Panc1 (cell line): Measurements from ENCODE around the gene MXRA8. TPM values are rescaled to one million over a fixed set of nuclear protein-coding genes. Genes with fewer than 3 reads are reported as not detected.
A peak's percentile ranks its signal among the peaks of the same experiment; 100 is the strongest.

Experiments used
- ATAC-seq: fragments of 200-7000 bp; cut with Tn5 transposase; 2 replicates; pipeline ENCODE4 v1.9.1; 2020; ENCODE audit warnings: mild to moderate bottlenecking, moderate library complexity
- BruUV-seq: library from RNA; stranded (reverse); fragments of 400-500 nt; replicated peaks from 2 replicates; lab custom pipeline; 2021; lab: Mats Ljungman, UMichigan
- CTCF ChIA-PET: fragments of 300-600 bp; sonication (Branson Sonifier 250); formaldehyde crosslinking; loops from one replicate; lab custom pipeline; 2022; ENCODE audit warnings: antibody characterized with exemption; lab: Charles Lee
- POLR2A ChIA-PET: fragments of 300-600 bp; sonication (Branson Sonifier 250); formaldehyde crosslinking; loops from one replicate; lab custom pipeline; 2022; ENCODE audit warnings: antibody characterized with exemption; lab: Charles Lee
- DNase-seq: peaks from one replicate; pipeline ENCODE4 v3.0.0-alpha.2; 2010; ENCODE audit warnings: low read depth, low spot score
- H3K27ac ChIP-seq: 2 replicates; pipeline ENCODE4 v1.5.1; 2011; ENCODE audit warnings: mild to moderate bottlenecking, low read length, inconsistent platforms
- H3K27me3 ChIP-seq: fragments of 200-500 bp; sonication (Bioruptor generic); 2 replicates; pipeline ENCODE4 v1.6.0; 2014; ENCODE audit warnings: low read length, inconsistent platforms; ENCODE audit not compliant: control insufficient read depth, insufficient read depth
- H3K36me3 ChIP-seq: fragments of 200-500 bp; sonication (Bioruptor generic); 2 replicates; pipeline ENCODE4 v1.5.1; 2014; ENCODE audit warnings: inconsistent platforms, mild to moderate bottlenecking, low read length, moderate library complexity; ENCODE audit not compliant: control insufficient read depth, insufficient read depth
- H3K4me1 ChIP-seq: 2 replicates; pipeline ENCODE4 v1.5.1; 2011; ENCODE audit warnings: inconsistent platforms, mild to moderate bottlenecking, low read length, moderate library complexity; ENCODE audit not compliant: control insufficient read depth, insufficient read depth
- H3K4me3 ChIP-seq, 2 experiments: 2 replicates each; pipeline ENCODE4 v1.5.1; 2011 to 2012; ENCODE audit warnings: low read depth in 2 of 2, low read length in 2 of 2, mild to moderate bottlenecking in 2 of 2, inconsistent platforms in 1 of 2, moderate library complexity in 1 of 2
- H3K9me3 ChIP-seq: fragments of 200-500 bp; sonication (Bioruptor generic); 2 replicates; pipeline ENCODE4 v1.5.1; 2014; ENCODE audit warnings: low read depth, mild to moderate bottlenecking, inconsistent platforms, low read length, moderate library complexity; ENCODE audit not compliant: control insufficient read depth, insufficient read depth
- CTCF ChIP-seq: fragments of 450-650 bp; IDR thresholded peaks from 2 replicates; pipeline ENCODE4 v1.5.1; 2017; ENCODE audit warnings: mild to moderate bottlenecking
- POLR2AphosphoS5 ChIP-seq: IDR thresholded peaks from 2 replicates; pipeline ENCODE4 v1.6.1; 2012; ENCODE audit warnings: mild to moderate bottlenecking, low read depth, low read length, moderate library complexity
- REST ChIP-seq, 2 experiments: IDR thresholded peaks; 2 replicates each; pipeline ENCODE4 v1.6.1; 2011 to 2012; ENCODE audit warnings: low read depth in 2 of 2, control low read depth in 1 of 2, low read length in 1 of 2, mild to moderate bottlenecking in 1 of 2, moderate library complexity in 1 of 2; ENCODE audit not compliant: insufficient read depth in 1 of 2
- SIN3A ChIP-seq: IDR thresholded peaks from 2 replicates; pipeline ENCODE4 v1.6.1; 2012; ENCODE audit warnings: low read depth, mild to moderate bottlenecking, low read length, moderate library complexity, borderline replicate concordance; ENCODE audit not compliant: insufficient read depth
- TCF7L2 ChIP-seq: IDR thresholded peaks from 2 replicates; pipeline ENCODE4 v1.6.1; 2011; ENCODE audit warnings: mild to moderate bottlenecking, low read depth, low read length, inconsistent platforms
- in situ Hi-C: cut with HindIII; loops from 2 replicates; pipeline ENCODE4 v1.10.0; 2016; ENCODE audit warnings: low sequenced_read_pairs, low pct_unique_long_range_greater_than_20kb
- intact Hi-C: fragments of 100-400 bp; cut with micrococcal nuclease; formaldehyde crosslinking; loops from one replicate; pipeline ENCODE4 v1.10.0; 2022; ENCODE audit not compliant: unreplicated experiment
- total RNA-seq: library from RNA; stranded (reverse); gene quantifications from one replicate; pipeline ENCODE4 v1.2.1, GENCODE V29; 2021; ENCODE audit not compliant: unreplicated experiment

Gene MXRA8
- total RNA-seq, 1 experiment from 2014 or later = 96.0 TPM

GRCh38 chr1:1338278-1338677 is 20.1 kb downstream of the MXRA8 start:
- H3K4me1 ChIP-seq = 0 out of 2 replicates have a peak, but pooled peaks cover under 1% of the 10 kb centered on the region
- TF ChIP-seq SIN3A (no peak), POLR2AphosphoS5 (no peak), TCF7L2 (no peak), CTCF (no peak), REST (IDR thresholded peaks at IDR 0.05; ENCODE audit: insufficient read depth in 1 of 2, low read depth in 2 of 2, low read length in 1 of 2) (no peak)
- no peaks in the 10 kb centered on the region for H3K27me3 ChIP-seq
- H3K4me3 ChIP-seq = no peak overlapping the region
- H3K9me3 ChIP-seq = no peaks in the 10 kb centered on the region
- no peak overlapping the region for H3K27ac ChIP-seq
- BruUV-seq = no TSS peak
- no peaks in the 10 kb centered on the region for H3K36me3 ChIP-seq
- in situ Hi-C loops (no loop called here), intact Hi-C loops (no loop called here)
- no peak for DNase-seq
- CTCF ChIA-PET = no interaction called here
- POLR2A ChIA-PET = no interaction called here
- no peak for ATAC-seq

GRCh38 chr1:1337793-1338147 is 20.6 kb downstream of the MXRA8 start:
- BruUV-seq = no TSS peak

More at GRCh38 chr1:1337793-1338147, 20.6 kb downstream of the MXRA8 start:
- peak; percentile 62 for ATAC-seq
- Histone ChIP-seq H3K36me3 (no peaks in the 10 kb centered on the region), H3K4me3 (no peak overlapping the region), H3K27me3 (no peaks in the 10 kb centered on the region), H3K27ac (no peak overlapping the region), H3K9me3 (no peaks in the 10 kb centered on the region), H3K4me1 (no peaks in the 10 kb centered on the region)
- in situ Hi-C loops = no loop called here
- TF ChIP-seq REST (IDR thresholded peaks at IDR 0.05; ENCODE audit: insufficient read depth in 1 of 2, low read depth in 2 of 2, low read length in 1 of 2) (no peak), SIN3A (no peak), POLR2AphosphoS5 (no peak), CTCF (no peak), TCF7L2 (no peak)
- DNase-seq = no peak
- ChIA-PET CTCF (no interaction called here), POLR2A (no interaction called here)
- intact Hi-C loops = no loop called here
